ENCODE data around the gene CT45A7.
"Not testable (repeated sequence)": the region's sequence is repeated elsewhere in the genome, so short reads cannot be mapped to it uniquely, and the experiment has no call there.

The CT45A7 gene, protein sequence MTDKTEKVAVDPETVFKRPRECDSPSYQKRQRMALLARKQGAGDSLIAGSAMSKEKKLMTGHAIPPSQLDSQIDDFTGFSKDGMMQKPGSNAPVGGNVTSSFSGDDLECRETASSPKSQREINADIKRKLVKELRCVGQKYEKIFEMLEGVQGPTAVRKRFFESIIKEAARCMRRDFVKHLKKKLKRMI

GRCh38 chrX:135837180-135837579 lies at the start of gene CT45A7:
TSS of gene CT45A7 (minus strand) at chrX:135837280. CDS start at chrX:135833533, 3,747 bp downstream.
- DNase-seq = not testable (repeated sequence)

- not testable (repeated sequence) for DNase-seq
Measured at GRCh38 chrX:135882741-135883140, 45.7 kb upstream of the CT45A7 start.

- DNase-seq = not testable (repeated sequence)
Measured at GRCh38 chrX:135871712-135872111, 34.6 kb upstream of the CT45A7 start, which contains the start of gene CT45A9. TSS of gene CT45A9 (minus strand) at chrX:135871812. CDS start at chrX:135868061, 3,751 bp downstream.

- DNase-seq = not testable (repeated sequence)
Measured at GRCh38 chrX:135854438-135854837, 17.4 kb upstream of the CT45A7 start, which contains the start of gene CT45A8. TSS of gene CT45A8 (minus strand) at chrX:135854538. CDS start at chrX:135850783, 3,755 bp downstream.

GRCh38 chrX:135819912-135820311 lies 17.2 kb downstream of the CT45A7 start, which contains the start of gene CT45A2:
TSS of gene CT45A2 (minus strand) at chrX:135820012. CDS start at chrX:135816265, 3,747 bp downstream.
- not testable (repeated sequence) for DNase-seq

DNA sequence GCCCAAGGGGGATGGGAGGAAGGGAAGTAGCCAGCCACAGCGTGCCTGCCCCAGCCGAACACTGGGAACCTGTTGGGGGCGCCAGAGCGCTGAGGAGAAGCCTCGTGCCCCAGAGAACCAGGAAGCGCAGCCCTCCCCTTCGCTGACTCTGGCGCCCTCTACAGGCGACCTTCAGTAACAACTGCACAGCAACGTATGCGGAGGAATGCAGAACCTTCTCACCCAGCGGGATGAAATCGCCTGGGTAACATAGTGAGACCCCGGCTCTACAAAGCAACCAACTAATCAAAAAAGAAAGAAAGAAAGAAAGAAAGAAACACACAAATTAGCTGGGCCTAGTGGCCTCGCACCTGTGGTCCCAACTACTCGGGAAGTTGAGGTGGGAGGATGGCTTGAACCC lies 34.4 kb downstream of the CT45A7 start, which contains the start of gene CT45A6:
Gene CT45A6 (minus strand): TSS at position 101 of the 400 bp plus-strand sequence. CDS start 3,794 bp downstream, outside the sequence.
- not testable (repeated sequence) for DNase-seq

GRCh38 chrX:135785403-135785802 lies 51.7 kb downstream of the CT45A7 start, which contains the start of gene CT45A5:
TSS of gene CT45A5 (minus strand) at chrX:135785503. CDS start at chrX:135781729, 3,774 bp downstream.
- DNase-seq = not testable (repeated sequence)

Measured in CD4-positive, alpha-beta T cell treated with Interleukin-17A for 4 hours (primary cell).